HEK293T (cell line): Measurements from ENCODE around the gene ABCC8.

Source experiments
- CTCF ChIA-PET: fragments of 350-600 bp; formaldehyde crosslinking; extraction: SDS; loops from one replicate; lab custom pipeline; 2021; ENCODE audit warnings: antibody characterized with exemption, inconsistent platforms; lab: Yijun Ruan, JAX
- POLR2A ChIA-PET: fragments of 350-600 bp; formaldehyde crosslinking; extraction: SDS; loops from one replicate; lab custom pipeline; 2020; ENCODE audit warnings: antibody characterized with exemption, inconsistent platforms; lab: Yijun Ruan, JAX
- DNase-seq: peaks from one replicate; pipeline ENCODE4 v3.0.0; 2012; ENCODE audit warnings: mixed read lengths; ENCODE audit errors: extremely low spot score
- ARNT ChIP-seq: fragments of 450-650 bp; IDR thresholded peaks from 2 replicates; pipeline ENCODE4 v1.6.1; 2017; ENCODE audit warnings: mild to moderate bottlenecking
- BHLHE40 ChIP-seq: fragments of 450-650 bp; IDR thresholded peaks from 2 replicates; pipeline ENCODE4 v1.6.1; 2016; ENCODE audit warnings: mild to moderate bottlenecking, moderate library complexity, borderline replicate concordance
- CTBP1 ChIP-seq: fragments of 450-650 bp; IDR thresholded peaks from 2 replicates; pipeline ENCODE4 v1.6.1; 2016; ENCODE audit warnings: borderline replicate concordance
- ELF4 ChIP-seq: fragments of 450-650 bp; IDR thresholded peaks from 2 replicates; pipeline ENCODE4 v1.6.1; 2017; ENCODE audit warnings: antibody characterized with exemption
- FOXA1 ChIP-seq: fragments of 450-650 bp; IDR thresholded peaks from 2 replicates; pipeline ENCODE4 v1.6.1; 2016; ENCODE audit warnings: mild to moderate bottlenecking
- FOXK2 ChIP-seq: fragments of 450-650 bp; IDR thresholded peaks from 2 replicates; pipeline ENCODE4 v1.6.1; 2016; ENCODE audit warnings: mild to moderate bottlenecking
- FOXM1 ChIP-seq: fragments of 450-650 bp; IDR thresholded peaks from 2 replicates; pipeline ENCODE4 v1.6.1; 2017; ENCODE audit warnings: mild to moderate bottlenecking, borderline replicate concordance
- HDGF ChIP-seq: fragments of 450-650 bp; IDR thresholded peaks from 2 replicates; pipeline ENCODE4 v1.6.1; 2017; ENCODE audit warnings: antibody characterized with exemption, borderline replicate concordance
- L3MBTL2 ChIP-seq: fragments of 450-650 bp; conservative IDR thresholded peaks from 2 replicates; pipeline ENCODE4 v1.6.1; 2016; ENCODE audit warnings: mild to moderate bottlenecking
- LEF1 ChIP-seq: fragments of 450-650 bp; IDR thresholded peaks from 2 replicates; pipeline ENCODE4 v1.6.1; 2017; ENCODE audit warnings: mild to moderate bottlenecking, borderline replicate concordance
- NFRKB ChIP-seq: fragments of 450-650 bp; IDR thresholded peaks from 2 replicates; pipeline ENCODE4 v1.6.1; 2016; ENCODE audit warnings: mild to moderate bottlenecking, moderate library complexity
- PKNOX1 ChIP-seq: fragments of 450-650 bp; IDR thresholded peaks from 2 replicates; pipeline ENCODE4 v1.6.1; 2016
- SP1 ChIP-seq: fragments of 450-650 bp; IDR thresholded peaks from 2 replicates; pipeline ENCODE4 v1.6.1; 2017
- SUZ12 ChIP-seq: fragments of 450-650 bp; IDR thresholded peaks from 2 replicates; pipeline ENCODE4 v1.6.1; 2016; ENCODE audit warnings: mild to moderate bottlenecking
- TARDBP ChIP-seq: fragments of 450-650 bp; IDR thresholded peaks from 2 replicates; pipeline ENCODE4 v1.6.1; 2016
- ZNF384 ChIP-seq: fragments of 450-650 bp; IDR thresholded peaks from 2 replicates; pipeline ENCODE4 v1.6.1; 2016

Gene ABCC8

GRCh38 chr11:17439316-17439782, 37.3 kb downstream of the ABCC8 start:
- POLR2A ChIA-PET: no interaction called here
- TF ChIP-seq CTBP1 (no peak), ARNT (no peak), HDGF (no peak), ELF4 (no peak), FOXA1 (0 out of 2 replicates have a peak, but pooled peaks have one; percentile 22)
- CTCF ChIA-PET: interaction anchor here (0.5 kb wide), 1 partner anchor 8 kb away, joined by 3 read pairs; no protein-coding TSS in a partner anchor
- DNase-seq: no peak

DNA sequence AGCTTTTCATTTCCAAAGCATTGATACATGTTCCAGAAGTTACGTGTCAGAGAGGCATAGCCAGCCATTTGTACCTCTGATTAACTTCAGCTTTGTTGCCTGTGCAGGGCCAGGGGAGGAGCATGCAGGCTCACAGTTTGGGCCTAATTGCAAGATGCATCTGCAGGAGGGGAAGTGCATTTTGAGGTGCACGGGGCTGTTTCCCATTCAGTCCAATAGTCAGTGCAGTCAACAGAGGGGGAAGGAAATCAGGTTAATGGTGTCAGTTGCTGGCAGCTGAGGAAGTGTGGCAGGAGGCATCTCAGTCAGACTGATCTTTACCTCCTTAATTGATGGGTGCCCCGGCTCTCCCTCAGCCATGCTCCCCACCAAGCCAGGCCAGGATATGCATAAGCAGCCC, 39.3 kb downstream of the ABCC8 start:
- CTCF ChIA-PET: no interaction called here
- no peak for TF ChIP-seq LEF1
- no peak for TF ChIP-seq FOXM1
- no peak for TF ChIP-seq PKNOX1
- TF ChIP-seq SP1: no peak
- TF ChIP-seq SUZ12: no peak
- TF ChIP-seq HDGF: no peak
- TF ChIP-seq ARNT: no peak
- TF ChIP-seq TARDBP: no peak
- TF ChIP-seq ZNF384: no peak
- no peak for TF ChIP-seq FOXA1
- no peak for TF ChIP-seq CTBP1
- no peak for TF ChIP-seq ELF4
- TF ChIP-seq L3MBTL2: no peak
- no peak for TF ChIP-seq NFRKB
- no peak for TF ChIP-seq FOXK2
- TF ChIP-seq BHLHE40: no peak
- POLR2A ChIA-PET: no interaction called here
- no peak for DNase-seq

DNA sequence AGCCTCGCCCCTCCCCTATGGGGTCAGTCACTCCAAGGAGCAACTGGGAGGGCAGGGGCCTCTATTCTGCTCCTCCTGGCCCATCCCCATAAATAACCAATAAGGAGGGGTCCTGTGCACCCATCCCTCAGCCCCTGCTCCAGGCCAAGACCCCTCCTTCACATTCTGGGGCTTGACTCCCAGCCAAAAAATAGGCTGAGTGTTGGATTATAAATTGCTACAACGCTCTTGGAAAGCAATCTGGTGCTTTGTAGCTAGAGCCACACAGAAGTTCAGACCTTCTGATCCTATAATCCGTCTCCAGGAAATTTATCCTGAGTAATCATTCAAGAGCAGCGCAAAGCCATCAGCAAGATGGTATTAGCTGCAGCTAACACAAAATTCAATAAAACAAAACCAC, 42.5 kb downstream of the ABCC8 start:
- CTCF ChIA-PET: no interaction called here
- no peak for DNase-seq
- POLR2A ChIA-PET: no interaction called here
- TF ChIP-seq PKNOX1 (no peak), TARDBP (no peak), HDGF (no peak), SP1 (no peak), SUZ12 (no peak), LEF1 (no peak), NFRKB (no peak)

DNA sequence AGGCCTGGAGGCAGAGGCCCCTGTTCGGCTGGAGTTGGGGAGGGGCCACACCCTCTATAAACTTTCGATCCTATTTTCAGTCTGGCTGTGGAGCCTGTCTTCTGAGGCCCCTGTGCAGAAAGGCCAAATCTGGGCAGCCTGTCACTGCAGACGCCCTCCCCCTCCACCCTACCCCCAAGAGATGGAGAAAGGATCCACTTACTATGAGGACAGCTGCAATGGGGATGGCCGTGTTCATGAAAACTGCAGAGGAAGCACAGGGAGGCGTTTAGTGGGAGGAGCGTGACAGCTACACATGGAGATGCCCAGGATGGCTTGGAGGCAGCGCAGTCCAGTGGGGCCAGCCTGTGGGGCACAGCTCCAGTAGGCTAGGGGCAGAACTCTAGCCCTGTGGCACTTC, 44.6 kb downstream of the ABCC8 start:
- DNase-seq: no peak
- ChIA-PET CTCF (no interaction called here), POLR2A (no interaction called here)

DNA sequence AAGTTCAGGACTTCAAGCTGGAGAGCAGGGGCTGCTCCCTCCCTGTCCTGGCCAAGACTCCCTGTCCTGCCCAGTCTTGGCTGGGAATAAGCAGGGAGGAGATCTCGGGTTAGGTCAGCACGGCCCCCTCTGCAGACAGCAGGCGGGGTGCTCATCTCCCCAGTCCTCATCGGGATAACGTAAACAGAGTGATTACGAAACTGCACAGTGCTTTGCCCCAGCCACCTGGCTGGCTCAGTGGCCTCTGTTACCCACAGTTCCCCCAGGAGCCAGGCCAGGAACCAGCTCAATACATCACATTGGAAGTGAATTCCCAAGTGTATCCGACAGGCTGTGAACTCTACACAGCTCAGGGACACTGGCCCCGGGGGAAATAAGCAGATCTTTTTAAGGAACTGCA, 45.5 kb downstream of the ABCC8 start:
- DNase-seq: no peak
- POLR2A ChIA-PET: no interaction called here
- TF ChIP-seq L3MBTL2 (no peak), HDGF (no peak), SP1 (no peak), LEF1 (no peak), FOXK2 (no peak), FOXM1 (no peak), ELF4 (no peak), BHLHE40 (no peak), CTBP1 (no peak), ZNF384 (no peak), TARDBP (no peak), FOXA1 (no peak), SUZ12 (no peak), ARNT (no peak), PKNOX1 (no peak), NFRKB (no peak)
- CTCF ChIA-PET: no interaction called here

More for the DNA sequence above, 44.6 kb downstream of the ABCC8 start:
- no peak for TF ChIP-seq LEF1
- no peak for TF ChIP-seq SUZ12
- no peak for TF ChIP-seq HDGF
- no peak for TF ChIP-seq TARDBP
- no peak for TF ChIP-seq L3MBTL2
- no peak for TF ChIP-seq ELF4
- TF ChIP-seq PKNOX1: no peak
- TF ChIP-seq NFRKB: no peak
- no peak for TF ChIP-seq BHLHE40

- ChIA-PET POLR2A (no interaction called here), CTCF (no interaction called here)
- no peak for DNase-seq
- no peak for TF ChIP-seq PKNOX1
- no peak for TF ChIP-seq ARNT
- TF ChIP-seq FOXA1: no peak
- no peak for TF ChIP-seq ZNF384
- TF ChIP-seq NFRKB: no peak
- TF ChIP-seq TARDBP: no peak
- no peak for TF ChIP-seq L3MBTL2
- no peak for TF ChIP-seq SUZ12
- TF ChIP-seq FOXK2: no peak
- no peak for TF ChIP-seq SP1
- no peak for TF ChIP-seq ELF4
- TF ChIP-seq CTBP1: no peak
These were observed 46.0 kb downstream of the ABCC8 start for GRCh38 chr11:17430616-17431015.
